ENCODE measurements around the gene TMC5.
"Not testable (repeated sequence)": the region's sequence is repeated elsewhere in the genome, so short reads cannot be mapped to it uniquely, and the experiment has no call there.

The TMC5 gene

GRCh38 chr16:19417640-19418039 lies at the start of gene TMC5:
TSS of gene TMC5 (plus strand) at chr16:19417883. CDS start at chr16:19440039, 22,156 bp downstream.
- DNase-seq: no peak

DNA sequence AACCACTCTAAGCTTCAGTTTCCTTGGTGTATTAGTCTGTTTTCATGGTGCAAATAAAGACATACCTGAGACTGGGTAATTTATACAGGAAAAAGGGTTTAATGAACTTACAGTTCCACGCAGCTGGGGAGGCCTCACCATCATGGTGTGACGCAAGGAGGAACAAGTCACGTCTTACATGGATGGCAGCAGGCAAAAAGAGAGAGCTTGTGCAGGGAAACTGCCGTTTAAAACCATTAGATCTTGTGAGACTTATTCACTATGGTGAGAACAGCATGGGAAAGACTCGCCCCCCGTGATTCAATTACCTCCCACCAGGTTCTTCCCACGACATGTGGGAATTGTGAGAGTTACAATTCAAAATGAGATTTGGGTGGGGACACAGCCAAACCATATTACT lies 45.1 kb upstream of the TMC5 start:
- DNase-seq: not testable (repeated sequence)

DNA sequence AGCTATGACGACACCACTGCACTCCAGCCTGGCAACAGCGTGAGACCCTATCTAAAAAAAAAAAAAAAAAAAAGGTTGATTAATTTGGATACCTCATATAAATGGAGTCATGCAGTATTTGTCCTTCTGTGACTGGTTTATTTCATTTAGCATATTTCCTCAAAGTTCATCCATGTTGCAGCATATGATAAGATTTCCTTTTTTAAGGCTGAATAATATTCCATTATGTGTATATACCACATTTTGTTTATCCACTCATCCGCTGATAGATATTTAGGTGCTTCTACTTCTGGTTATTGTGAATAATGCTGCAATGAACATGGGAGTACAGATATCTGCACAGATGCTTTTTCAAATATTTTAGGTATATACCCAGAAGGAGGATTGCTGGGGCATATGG lies 43.3 kb upstream of the TMC5 start:
- DNase-seq: no peak

DNA sequence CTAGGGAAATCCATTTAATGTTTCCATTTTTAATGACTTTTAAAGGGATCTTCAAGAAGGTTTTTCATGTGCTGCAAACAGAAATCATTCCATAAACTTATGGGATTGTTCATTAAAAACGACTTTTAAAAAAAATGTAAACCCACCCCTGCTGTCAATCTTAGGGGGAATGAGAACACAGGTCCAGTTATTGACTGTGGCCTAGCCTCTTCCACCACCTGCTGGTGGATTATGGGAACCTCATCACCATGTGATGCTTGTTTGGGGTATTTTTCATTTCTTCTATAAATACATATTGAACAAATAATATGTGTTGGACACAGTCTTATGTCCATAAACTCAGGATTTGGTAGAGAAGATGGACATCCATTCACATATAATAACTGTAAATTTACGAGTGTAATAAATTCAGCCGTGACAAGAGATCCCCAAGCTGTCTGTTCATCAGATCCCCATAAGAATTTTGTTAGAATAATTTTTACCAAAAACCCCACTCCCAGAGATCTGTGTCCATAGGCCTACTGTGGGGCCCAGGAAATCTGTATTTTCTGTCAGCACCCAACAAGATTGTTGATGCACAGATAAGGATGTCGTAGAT lies 42.0 kb upstream of the TMC5 start:
- no peak for DNase-seq

DNA sequence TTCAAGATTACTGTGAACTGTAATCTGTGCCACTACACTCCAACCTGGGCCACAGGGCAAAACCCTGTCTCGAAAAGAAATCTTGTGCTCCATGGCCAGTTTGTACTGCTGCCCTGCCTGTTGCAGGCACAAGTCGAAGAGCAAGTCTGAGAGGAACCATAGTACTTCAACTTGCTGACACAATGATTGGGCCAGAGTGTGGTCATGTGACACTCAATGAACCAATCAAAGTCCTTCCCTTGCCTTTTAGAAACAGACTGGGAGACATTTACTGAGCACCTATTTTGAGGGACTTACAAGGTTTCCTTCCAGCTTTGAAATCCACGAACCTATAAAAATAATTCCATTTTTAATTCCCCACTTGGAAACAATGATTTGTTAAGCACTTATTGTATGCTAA lies 39.8 kb upstream of the TMC5 start:
- no peak for DNase-seq

- no peak for DNase-seq
Measured at GRCh38 chr16:19378511-19378910, 39.2 kb upstream of the TMC5 start.

DNA sequence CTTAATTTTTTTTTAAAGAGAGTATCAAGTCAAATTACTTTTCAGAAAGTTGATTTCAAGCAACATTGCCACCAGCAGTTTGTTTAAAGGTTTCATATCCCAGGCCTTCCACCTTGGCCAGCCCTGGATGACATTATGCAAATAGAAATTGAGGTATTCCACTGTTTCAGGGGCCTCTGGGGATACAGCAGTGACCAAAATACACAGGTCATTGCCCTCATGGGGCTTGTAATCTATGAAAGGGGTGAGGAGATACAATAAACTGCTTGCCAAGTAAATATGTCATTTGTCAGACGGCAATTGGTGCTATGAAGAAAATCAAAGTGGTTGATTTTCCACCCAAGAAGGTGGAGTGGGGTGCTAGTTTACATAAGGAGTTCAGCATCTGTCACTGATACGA lies 37.8 kb upstream of the TMC5 start:
- DNase-seq: no peak

DNA sequence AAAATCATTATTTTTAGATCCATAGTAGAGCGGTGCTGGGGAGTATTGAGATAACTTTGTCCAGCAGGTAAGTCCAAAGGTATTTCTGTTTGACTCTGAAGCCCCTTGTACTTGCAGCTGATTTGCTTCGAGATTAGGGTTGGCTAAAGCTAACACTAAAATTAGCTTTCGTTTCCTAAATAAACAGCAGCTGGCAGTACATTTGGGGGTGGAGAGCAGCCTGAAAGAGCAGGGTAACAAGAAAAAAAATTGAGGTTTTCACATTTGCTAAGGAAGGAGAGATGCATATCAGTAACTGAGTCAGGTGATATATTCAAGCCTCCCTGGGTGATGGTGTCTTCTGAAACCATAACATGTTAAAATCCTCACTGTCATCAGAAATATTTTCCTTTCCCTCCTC lies 37.4 kb upstream of the TMC5 start:
- DNase-seq: no peak

DNA sequence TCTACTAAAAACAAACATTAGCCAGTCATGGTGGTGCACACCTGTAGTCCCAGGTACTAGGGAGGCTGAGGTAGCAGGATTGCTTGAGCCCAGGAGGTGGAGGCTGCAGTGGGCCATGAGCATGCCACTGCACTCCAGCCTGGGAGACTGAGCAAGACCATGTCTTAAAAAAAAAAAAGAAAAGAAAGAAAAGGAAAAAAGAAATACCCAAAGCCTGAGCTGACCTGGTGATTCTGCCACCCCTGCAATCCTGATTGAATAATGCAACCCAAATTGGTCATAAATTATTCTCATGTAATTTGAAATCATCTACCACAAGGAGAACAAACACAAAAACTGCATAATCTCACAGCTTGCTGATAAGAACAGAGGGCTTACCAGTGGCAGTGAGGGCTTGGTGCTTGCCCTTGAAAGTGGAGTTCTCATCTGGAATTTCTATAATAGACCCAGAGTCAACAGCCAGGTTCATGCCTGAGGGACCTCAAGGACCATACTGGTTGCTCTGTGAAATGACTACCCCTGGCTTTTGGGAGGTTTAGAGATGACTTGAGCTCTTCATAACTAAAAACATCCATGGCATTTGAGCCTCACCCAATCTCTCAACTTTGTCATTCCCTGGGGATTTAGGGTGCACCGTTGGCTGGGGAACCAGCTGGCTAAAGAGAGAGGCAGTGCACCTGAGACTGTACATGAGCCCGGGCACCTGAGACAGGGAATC lies 35.4 kb upstream of the TMC5 start:
- no peak for DNase-seq

- no peak for DNase-seq
Measured at GRCh38 chr16:19382887-19383816, 34.5 kb upstream of the TMC5 start.

DNA sequence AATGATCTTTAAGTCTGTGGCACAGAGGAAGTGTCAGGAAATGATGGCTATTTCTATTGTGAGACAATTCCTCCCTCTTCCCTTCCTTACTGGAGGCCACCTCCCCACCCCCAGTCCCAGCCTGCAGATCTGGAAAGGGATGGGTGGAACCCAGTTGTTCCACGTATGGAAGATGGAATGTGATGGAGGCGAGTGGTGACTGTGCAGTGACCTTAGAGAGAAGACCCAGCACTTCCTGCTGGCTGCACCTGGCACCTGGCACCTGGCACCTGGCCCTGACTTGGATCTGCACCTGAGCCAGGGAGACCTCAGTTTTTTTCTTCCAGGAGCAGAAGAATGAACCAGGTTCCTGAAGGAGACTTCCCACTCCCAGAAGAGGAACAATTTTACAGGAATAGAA lies 33.0 kb upstream of the TMC5 start:
- no peak for DNase-seq

- DNase-seq: no peak
Measured at GRCh38 chr16:19386525-19386924, 31.2 kb upstream of the TMC5 start.

- DNase-seq: peak in 1 of 6 experiments; percentile 2
Measured at GRCh38 chr16:19389246-19389645, 28.4 kb upstream of the TMC5 start.

DNA sequence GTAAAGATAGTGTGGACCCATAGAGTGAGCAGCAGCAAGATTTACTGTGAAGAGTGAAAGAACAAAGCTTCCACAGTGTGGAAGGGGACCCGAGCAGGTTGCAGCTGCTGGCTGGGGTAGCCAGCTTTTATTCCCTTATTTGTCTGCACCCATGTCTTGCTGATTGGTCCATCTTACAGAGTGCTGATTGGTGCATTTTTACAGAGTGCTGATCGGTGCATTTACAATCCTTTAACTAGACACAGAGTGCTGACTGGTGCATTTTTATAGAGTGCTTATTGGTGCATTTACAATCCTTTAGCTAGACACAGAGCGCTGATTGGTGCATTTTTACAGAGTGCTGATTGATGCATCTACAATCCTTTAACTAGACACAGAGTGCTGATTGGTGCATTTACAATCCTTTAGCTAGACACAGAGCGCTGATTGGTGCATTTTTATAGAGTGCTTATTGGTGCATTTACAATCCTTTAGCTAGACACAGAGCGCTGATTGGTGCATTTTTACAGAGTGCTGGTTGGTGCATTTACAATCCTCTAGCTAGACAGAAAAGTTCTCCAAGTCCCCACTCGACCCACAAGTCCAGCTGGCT lies 26.4 kb upstream of the TMC5 start:
- DNase-seq: not testable (repeated sequence)

DNA sequence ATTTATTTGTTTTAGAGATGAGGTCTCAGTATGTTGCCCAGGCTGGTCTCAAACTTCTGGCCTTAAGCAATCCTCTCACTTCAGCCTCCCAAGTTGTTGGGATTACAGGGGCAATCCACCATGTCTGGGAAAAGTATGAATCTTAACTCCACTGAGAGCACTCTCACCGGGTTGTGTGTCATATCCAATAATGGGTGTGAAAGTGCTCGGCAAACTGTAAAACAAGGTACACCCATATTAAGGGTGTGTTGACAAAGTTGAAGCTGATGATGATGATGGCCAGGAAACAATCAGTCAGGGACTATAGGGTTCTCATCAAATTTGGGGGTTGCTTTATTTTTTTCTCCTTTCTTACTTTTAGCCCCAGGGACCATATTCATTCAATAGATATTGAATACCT lies 25.3 kb upstream of the TMC5 start:
- DNase-seq: no peak

GRCh38 chr16:19393226-19394111 lies 24.2 kb upstream of the TMC5 start:
- no peak for DNase-seq

GRCh38 chr16:19395646-19396267 lies 21.9 kb upstream of the TMC5 start:
- not testable (repeated sequence) for DNase-seq

DNA sequence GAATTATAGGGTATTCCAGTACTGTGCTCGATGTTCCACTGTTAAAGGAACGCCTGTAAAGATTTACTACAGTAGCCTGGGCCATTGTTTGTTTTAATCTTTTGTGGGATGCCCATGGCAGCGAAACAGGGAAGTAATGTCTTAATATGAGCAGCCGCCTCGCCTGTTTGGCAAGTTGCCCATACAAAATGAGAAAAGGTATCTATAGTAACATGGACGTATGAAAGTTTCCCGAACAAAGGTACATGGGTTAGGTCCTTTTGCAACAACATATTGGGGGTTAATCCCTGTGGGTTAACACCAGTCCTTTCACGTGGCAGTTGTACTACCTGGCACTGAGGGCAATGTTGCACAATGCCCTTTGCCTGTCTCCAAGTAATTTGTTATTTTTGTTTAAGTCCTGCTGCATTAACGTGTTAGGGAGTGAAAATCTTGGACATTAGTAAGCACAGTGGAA lies 21.1 kb upstream of the TMC5 start:
- DNase-seq: no peak

- not testable (repeated sequence) for DNase-seq
Measured at GRCh38 chr16:19397373-19397772, 20.3 kb upstream of the TMC5 start.

DNA sequence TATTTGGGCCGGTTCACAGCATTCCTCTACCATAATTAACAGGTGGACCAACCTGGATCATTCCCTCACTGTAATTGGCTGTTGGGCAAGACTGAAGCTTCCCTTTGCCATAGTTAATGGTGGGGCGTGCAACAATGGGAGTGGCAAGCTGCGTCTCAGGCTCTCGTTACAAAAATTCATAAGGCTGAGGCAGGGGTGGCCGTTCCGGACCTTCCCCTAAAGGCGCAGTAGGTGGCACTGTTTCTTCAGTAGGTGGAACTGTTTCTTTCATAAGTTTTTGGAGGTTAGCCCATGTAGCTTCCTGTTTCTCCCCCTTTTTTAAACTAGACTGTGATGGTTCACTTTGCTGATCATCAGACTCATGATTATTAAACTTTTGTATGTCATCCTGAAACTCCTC lies 17.0 kb upstream of the TMC5 start:
- DNase-seq: no peak

GRCh38 chr16:19406891-19407491 lies 10.7 kb upstream of the TMC5 start:
- DNase-seq: no peak
